CD4-positive, alpha-beta memory T cell (primary cell): ENCODE results near the gene SESN3. TPM values are rescaled to one million over a fixed set of nuclear protein-coding genes. Genes with fewer than 3 reads are reported as not detected.
A peak's percentile ranks its signal among the peaks of the same experiment; 100 is the strongest.

Experiments used
- CTCF ChIA-PET: fragments of 350-600 bp; sonication (Branson Sonifier 250); formaldehyde crosslinking; loops from one replicate; lab custom pipeline; 2021; ENCODE audit warnings: inconsistent platforms; ENCODE audit not compliant: partially characterized antibody; lab: Charles Lee
- POLR2A ChIA-PET: fragments of 350-600 bp; sonication (Branson Sonifier 250); formaldehyde crosslinking; loops from one replicate; lab custom pipeline; 2021; ENCODE audit not compliant: partially characterized antibody; lab: Charles Lee
- DNase-seq, 5 donors: peaks; one replicate each; pipeline versions ENCODE4 v3.0.0 to v3.0.0-alpha.2; 2020 to 2022; ENCODE audit warnings: mixed read lengths in 1 of 5
- H3K27ac ChIP-seq: one replicate; pipeline ENCODE4 v1.7.0; 2013; ENCODE audit warnings: low read depth, low read length
- H3K27me3 ChIP-seq: 2 replicates; pipeline ENCODE4 v1.7.0; 2013; ENCODE audit warnings: mild to moderate bottlenecking, low read length, moderate library complexity; ENCODE audit not compliant: insufficient read depth
- H3K36me3 ChIP-seq: 2 replicates; pipeline ENCODE4 v1.7.0; 2013; ENCODE audit warnings: mild to moderate bottlenecking, low read length, moderate library complexity; ENCODE audit not compliant: insufficient read depth
- H3K4me1 ChIP-seq: 2 replicates; pipeline ENCODE4 v1.7.0; 2013; ENCODE audit warnings: mild to moderate bottlenecking, low read length, moderate library complexity; ENCODE audit not compliant: insufficient read depth
- H3K4me3 ChIP-seq, 2 donors: one replicate each; pipeline ENCODE4 v1.7.0; 2013; ENCODE audit warnings: low read length in 2 of 2, mild to moderate bottlenecking in 1 of 2
- H3K9me3 ChIP-seq, 2 donors: one replicate each; pipeline ENCODE4 v1.7.0; 2013; ENCODE audit warnings: low read length in 2 of 2, control low read depth in 1 of 2; ENCODE audit not compliant: control insufficient read depth in 1 of 2
- H3K27ac Mint-ChIP-seq, 7 donors: one replicate each; pipeline ENCODE4 v1.8.0; 2020 to 2021; ENCODE audit warnings: mixed read lengths in 7 of 7, mild to moderate bottlenecking in 6 of 7, inconsistent platforms in 3 of 7, moderate library complexity in 3 of 7
- H3K27me3 Mint-ChIP-seq, 2 donors: one replicate each; pipeline ENCODE4 v1.8.0; 2020 to 2021; ENCODE audit warnings: mixed read lengths in 2 of 2
- H3K36me3 Mint-ChIP-seq, 2 donors: one replicate each; pipeline ENCODE4 v1.8.0; 2020 to 2021; ENCODE audit warnings: mixed read lengths in 2 of 2, inconsistent platforms in 1 of 2, mild to moderate bottlenecking in 1 of 2
- H3K4me1 Mint-ChIP-seq, 4 donors: one replicate each; pipeline ENCODE4 v1.8.0; 2020 to 2021; ENCODE audit warnings: mixed read lengths in 4 of 4, mild to moderate bottlenecking in 1 of 4
- H3K4me3 Mint-ChIP-seq, 8 donors: one replicate each; pipeline ENCODE4 v1.8.0; 2020 to 2021; ENCODE audit warnings: mixed read lengths in 8 of 8, mild to moderate bottlenecking in 7 of 8, moderate library complexity in 6 of 8, inconsistent platforms in 3 of 8
- H3K9me3 Mint-ChIP-seq, 8 donors: one replicate each; pipeline ENCODE4 v1.8.0; 2020 to 2021; ENCODE audit warnings: mixed read lengths in 8 of 8, mild to moderate bottlenecking in 5 of 8, inconsistent platforms in 3 of 8, moderate library complexity in 1 of 8
- intact Hi-C: fragments of 100-400 bp; cut with micrococcal nuclease; formaldehyde crosslinking; loops from one replicate; pipeline ENCODE4 v1.15.1; 2023
- polyA plus RNA-seq, 2 donors: library from polyadenylated mRNA; unstranded; fragments of 300-500 nt; fragmentation: Illumina TruSeq; gene quantifications; one replicate each; pipeline ENCODE4 v1.2.3, GENCODE V29; 2021
- total RNA-seq, 2 experiments: library from RNA; stranded (reverse); gene quantifications; one replicate each; pipeline ENCODE4 v1.2.3, GENCODE V29; 2021

SESN3 gene
- total and polyA plus RNA-seq, 4 experiments from 2014 or later: 1.8 to 211 (median 104) TPM

DNA sequence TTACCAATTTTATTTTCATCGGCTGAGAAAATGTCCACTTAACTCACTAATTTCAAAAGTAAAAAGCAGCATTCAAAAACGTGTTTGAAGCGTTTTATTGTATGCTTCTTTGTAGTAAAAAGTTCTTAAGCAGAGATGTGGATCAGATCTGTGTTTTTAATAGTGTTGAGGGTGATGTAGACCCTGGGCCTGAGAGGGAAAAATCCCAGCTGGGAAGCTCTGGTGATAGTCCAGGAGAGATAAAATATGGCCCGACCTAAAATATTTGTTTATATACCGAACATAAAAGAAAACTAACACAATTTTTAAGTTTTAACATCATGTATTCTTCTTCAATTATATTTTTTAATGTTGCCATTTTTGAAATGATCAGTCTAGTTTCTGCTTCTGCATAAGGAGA, 35.2 kb downstream of the SESN3 start:
- Mint-ChIP-seq H3K9me3 (no peaks in the 10 kb centered on the region), H3K36me3 (peaks cover 14 to 19% of the 10 kb centered on the region in 2 donors), H3K4me3 (no peak overlapping the region), H3K27ac (no peak overlapping the region), H3K27me3 (no peaks in the 10 kb centered on the region), H3K4me1 (peaks cover 26 to 46% (median 27%) of the 10 kb centered on the region in 4 donors)
- Histone ChIP-seq H3K27me3 (no peaks in the 10 kb centered on the region), H3K9me3 (no peaks in the 10 kb centered on the region), H3K4me1 (no peaks in the 10 kb centered on the region), H3K27ac (no peak overlapping the region), H3K36me3 (peaks cover 9% of the 10 kb centered on the region), H3K4me3 (no peak overlapping the region)
- POLR2A ChIA-PET: no interaction called here
- intact Hi-C loops: loop anchor here (2.0 kb wide), 1 partner anchor 17 kb away; no protein-coding TSS in a partner anchor
- DNase-seq: no peak
- CTCF ChIA-PET: interaction anchor here (1.0 kb wide), 1 partner anchor 509 kb away, joined by 3 read pairs; no protein-coding TSS in a partner anchor

DNA sequence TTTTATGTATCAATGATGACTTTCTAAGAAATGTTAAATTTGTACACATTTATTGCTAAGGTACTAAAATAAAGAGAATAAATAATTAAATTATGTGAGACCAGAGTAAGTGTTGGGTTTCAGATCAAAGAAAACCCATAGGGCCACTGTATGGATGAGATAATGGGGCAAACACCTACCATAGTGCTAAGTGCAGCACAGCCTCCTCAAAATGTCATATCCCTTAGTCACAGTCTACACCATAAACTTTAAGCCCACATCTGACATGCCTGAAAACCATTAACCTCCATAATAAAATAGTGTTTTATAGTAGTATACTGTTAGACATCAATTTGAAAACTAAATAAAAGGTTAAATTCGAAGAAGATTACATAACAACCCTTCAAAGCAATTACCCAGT, 37.5 kb downstream of the SESN3 start:
- Mint-ChIP-seq H3K36me3 (peaks cover 35 to 38% of the 10 kb centered on the region in 2 donors), H3K4me3 (no peak overlapping the region), H3K9me3 (no peaks in the 10 kb centered on the region), H3K27ac (peak overlapping the region in 1 of 7 donors; percentile 13), H3K27me3 (no peaks in the 10 kb centered on the region), H3K4me1 (peaks cover 21 to 35% (median 27%) of the 10 kb centered on the region in 4 donors)
- Histone ChIP-seq H3K4me1 (no peaks in the 10 kb centered on the region), H3K9me3 (no peaks in the 10 kb centered on the region), H3K27ac (no peak overlapping the region), H3K27me3 (no peaks in the 10 kb centered on the region), H3K36me3 (peaks cover 15% of the 10 kb centered on the region), H3K4me3 (no peak overlapping the region)
- POLR2A ChIA-PET: no interaction called here
- DNase-seq: no peak
- intact Hi-C loops: no loop called here
- CTCF ChIA-PET: no interaction called here

DNA sequence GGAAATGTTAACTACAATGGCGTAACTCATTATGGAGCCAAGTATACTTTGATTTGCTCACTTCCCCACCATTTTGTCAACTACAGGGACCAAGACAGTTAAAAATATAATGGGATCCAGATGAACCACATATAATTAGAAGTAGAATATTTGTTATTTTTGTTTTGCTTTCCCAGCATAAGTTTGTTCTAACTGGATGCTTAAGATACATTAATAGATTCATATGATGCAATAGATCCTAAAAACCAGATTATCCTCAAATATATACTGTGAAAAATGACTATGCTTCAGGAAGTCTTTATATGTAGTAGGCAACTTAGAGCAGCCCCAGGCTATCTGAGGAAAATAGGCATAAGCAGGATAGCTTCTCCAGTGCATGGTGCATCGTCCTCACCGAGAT, 38.3 kb downstream of the SESN3 start:
- no peak overlapping the region for H3K4me3 ChIP-seq
- no peak overlapping the region for H3K4me3 Mint-ChIP-seq
- CTCF ChIA-PET: interaction anchor here (1.0 to 1.7 kb wide), 2 partner anchors 39 to 513 kb away, joined by 3 to 4 read pairs; partner anchors contain the start of gene SESN3
- H3K27ac Mint-ChIP-seq: peak overlapping the region in 1 of 7 donors; percentile 60
- H3K27me3 ChIP-seq: no peaks in the 10 kb centered on the region
- peaks cover 18 to 31% (median 24%) of the 10 kb centered on the region in 4 donors for H3K4me1 Mint-ChIP-seq
- no peak for DNase-seq
- H3K4me1 ChIP-seq: no peaks in the 10 kb centered on the region
- peaks cover 40 to 41% of the 10 kb centered on the region in 2 donors for H3K36me3 Mint-ChIP-seq
- H3K27ac ChIP-seq: no peak overlapping the region
- intact Hi-C loops: no loop called here
- H3K27me3 Mint-ChIP-seq: no peaks in the 10 kb centered on the region
- no peaks in the 10 kb centered on the region for H3K9me3 Mint-ChIP-seq
- H3K9me3 ChIP-seq: no peaks in the 10 kb centered on the region
- POLR2A ChIA-PET: no interaction called here
- peaks cover 15% of the 10 kb centered on the region for H3K36me3 ChIP-seq

DNA sequence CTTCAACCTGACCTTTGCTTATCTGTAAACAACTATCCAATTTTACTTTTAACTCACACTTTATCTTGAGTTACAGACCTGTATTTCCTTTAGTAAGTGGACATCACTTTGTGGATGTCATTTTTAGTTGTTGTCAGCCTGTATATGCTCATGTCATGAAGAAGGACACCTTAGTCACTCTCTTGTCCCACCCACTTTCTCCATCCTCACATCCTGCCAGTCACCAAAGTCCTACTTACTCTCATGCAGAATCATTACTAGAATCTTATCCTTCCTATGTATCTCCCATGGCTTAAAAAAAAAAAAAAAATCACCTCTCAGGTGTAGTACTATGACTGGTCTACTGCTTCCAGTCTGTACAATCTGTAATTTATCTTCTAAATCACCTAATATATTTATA, 43.3 kb downstream of the SESN3 start:
- H3K27me3 ChIP-seq: no peaks in the 10 kb centered on the region
- H3K4me3 ChIP-seq: no peak overlapping the region
- H3K36me3 ChIP-seq: peaks cover 21% of the 10 kb centered on the region
- no peak overlapping the region for H3K4me3 Mint-ChIP-seq
- H3K27ac Mint-ChIP-seq: peak overlapping the region in 5 of 7 donors; percentile 5 to 80 (median 60)
- no peaks in the 10 kb centered on the region for H3K9me3 Mint-ChIP-seq
- no peaks in the 10 kb centered on the region for H3K4me1 ChIP-seq
- no peaks in the 10 kb centered on the region for H3K27me3 Mint-ChIP-seq
- ChIA-PET CTCF (interaction anchor here (1.5 kb wide), 1 partner anchor 517 kb away, joined by 7 read pairs; no protein-coding TSS in a partner anchor), POLR2A (interaction anchor here (1.0 kb wide), 1 partner anchor 45 kb away, joined by 4 read pairs; no protein-coding TSS in a partner anchor)
- no peak for DNase-seq
- no peaks in the 10 kb centered on the region for H3K9me3 ChIP-seq
- peaks cover 49 to 59% of the 10 kb centered on the region in 2 donors for H3K36me3 Mint-ChIP-seq
- intact Hi-C loops: loop anchor here (2.0 to 5.0 kb wide), 2 partner anchors 17 to 40 kb away; no protein-coding TSS in a partner anchor
- H3K27ac ChIP-seq: no peak overlapping the region
- peaks cover 8 to 15% (median 12%) of the 10 kb centered on the region in 4 donors for H3K4me1 Mint-ChIP-seq

DNA sequence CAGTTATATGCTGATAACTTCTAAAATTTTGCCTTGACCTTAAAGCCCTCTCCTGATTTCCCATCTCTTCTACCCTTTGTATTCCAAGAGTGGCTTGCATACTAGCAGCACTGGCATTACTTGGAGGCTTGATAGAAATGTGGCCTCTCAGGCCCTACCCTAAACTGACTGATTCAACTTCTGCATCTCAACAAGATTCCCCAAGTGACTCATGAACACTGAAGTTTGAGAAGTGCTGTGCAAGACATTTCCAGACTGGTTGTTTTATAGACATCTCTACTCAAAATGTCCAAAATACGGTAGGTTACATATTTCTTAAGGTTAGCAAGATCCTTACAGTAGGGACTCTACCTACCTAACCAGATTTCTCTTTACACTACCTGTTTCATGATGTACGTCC, 48.6 kb downstream of the SESN3 start:
- no peak for DNase-seq
- Mint-ChIP-seq H3K4me3 (no peak overlapping the region), H3K4me1 (peaks cover 2 to 10% (median 8%) of the 10 kb centered on the region in 4 donors), H3K27me3 (no peaks in the 10 kb centered on the region), H3K9me3 (no peaks in the 10 kb centered on the region), H3K27ac (peak overlapping the region in 6 of 7 donors; percentile 16 to 47 (median 24)), H3K36me3 (peaks cover 33 to 55% of the 10 kb centered on the region in 2 donors)
- no peaks in the 10 kb centered on the region for H3K27me3 ChIP-seq
- intact Hi-C loops: no loop called here
- no peaks in the 10 kb centered on the region for H3K9me3 ChIP-seq
- H3K4me1 ChIP-seq: no peaks in the 10 kb centered on the region
- H3K27ac ChIP-seq: no peak overlapping the region
- H3K36me3 ChIP-seq: peaks cover 19% of the 10 kb centered on the region
- POLR2A ChIA-PET: interaction anchor here (0.7 kb wide), 1 partner anchor 9 kb away, joined by 3 read pairs; no protein-coding TSS in a partner anchor
- CTCF ChIA-PET: interaction anchor here (0.9 to 2.3 kb wide), 2 partner anchors 27 to 523 kb away, joined by 3 to 9 read pairs; no protein-coding TSS in a partner anchor
- no peak overlapping the region for H3K4me3 ChIP-seq

DNA sequence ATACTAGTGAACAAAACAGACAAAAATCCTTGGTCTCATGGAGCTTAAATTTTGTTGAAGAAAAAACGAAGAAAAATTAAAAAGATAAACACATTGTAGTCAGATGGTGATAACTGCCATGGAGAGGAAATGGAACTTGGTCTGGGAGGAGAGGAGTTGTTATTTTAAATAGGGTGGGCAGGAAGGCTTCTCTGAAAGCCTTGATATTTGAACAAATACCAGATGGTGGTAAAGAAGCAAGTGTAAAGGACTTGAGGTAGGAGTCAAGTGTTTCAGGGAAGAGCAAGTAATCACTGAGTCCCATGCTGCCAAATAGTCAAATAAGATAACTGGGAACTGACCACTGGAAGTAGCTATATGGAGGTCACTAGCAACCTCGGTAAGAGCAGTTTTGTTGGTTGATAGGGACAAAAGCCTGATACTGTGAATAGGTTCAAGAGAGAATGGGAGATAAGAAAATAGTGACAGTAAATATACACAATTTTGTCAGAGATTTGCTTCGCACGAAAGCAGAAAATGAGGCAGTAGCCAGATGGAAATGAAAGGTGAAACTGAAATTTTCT, 55.1 kb downstream of the SESN3 start:
- H3K4me3 ChIP-seq: no peak overlapping the region
- Mint-ChIP-seq H3K27me3 (no peaks in the 10 kb centered on the region), H3K4me3 (no peak overlapping the region), H3K27ac (peak overlapping the region in 2 of 7 donors; percentile 3 to 31), H3K9me3 (no peaks in the 10 kb centered on the region), H3K4me1 (peaks cover 0 to 2% (median 0%) of the 10 kb centered on the region in 4 donors), H3K36me3 (peaks cover 34 to 75% of the 10 kb centered on the region in 2 donors)
- H3K4me1 ChIP-seq: no peaks in the 10 kb centered on the region
- intact Hi-C loops: no loop called here
- no peaks in the 10 kb centered on the region for H3K9me3 ChIP-seq
- CTCF ChIA-PET: interaction anchor here (0.6 to 3.1 kb wide), 6 partner anchors 22 to 1288 kb away, joined by 3 to 14 read pairs (median 4); no protein-coding TSS in a partner anchor
- no peaks in the 10 kb centered on the region for H3K27me3 ChIP-seq
- H3K36me3 ChIP-seq: peaks cover 24% of the 10 kb centered on the region
- no peak for DNase-seq
- POLR2A ChIA-PET: no interaction called here
- no peak overlapping the region for H3K27ac ChIP-seq

DNA sequence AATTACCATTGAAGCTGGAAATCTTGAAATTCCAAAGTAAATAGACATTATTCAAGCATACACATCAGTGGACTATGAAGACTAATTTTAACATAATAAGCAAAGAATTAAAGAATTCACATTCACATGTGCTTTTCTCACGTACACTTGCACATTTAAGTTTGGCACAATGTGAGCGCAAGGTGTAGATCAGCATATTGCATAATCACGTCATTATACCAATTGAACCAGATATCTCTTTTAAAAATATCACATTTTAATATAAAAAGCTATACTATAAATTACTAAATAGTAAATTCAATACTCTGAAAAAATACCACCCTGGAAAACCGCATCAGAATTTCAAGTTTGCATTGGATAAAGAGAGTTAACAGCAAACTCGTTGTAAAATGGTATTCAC, 60.7 kb downstream of the SESN3 start:
- peaks cover 0 to 3% (median 0%) of the 10 kb centered on the region in 4 donors for H3K4me1 Mint-ChIP-seq
- no peaks in the 10 kb centered on the region for H3K4me1 ChIP-seq
- intact Hi-C loops: no loop called here
- no peak overlapping the region for H3K27ac Mint-ChIP-seq
- ChIA-PET CTCF (interaction anchor here (0.6 to 2.6 kb wide), 5 partner anchors 16 to 536 kb away, joined by 3 to 9 read pairs (median 3); partner anchors contain the start of gene SESN3), POLR2A (interaction anchor here (0.8 kb wide), 1 partner anchor 61 kb away, joined by 3 read pairs; the partner anchor contains the start of gene SESN3)
- H3K36me3 ChIP-seq: peaks cover 9% of the 10 kb centered on the region
- H3K4me3 ChIP-seq: no peak overlapping the region
- peaks cover 10 to 38% of the 10 kb centered on the region in 2 donors for H3K36me3 Mint-ChIP-seq
- no peaks in the 10 kb centered on the region for H3K27me3 Mint-ChIP-seq
- no peaks in the 10 kb centered on the region for H3K27me3 ChIP-seq
- DNase-seq: no peak
- no peak overlapping the region for H3K4me3 Mint-ChIP-seq
- no peaks in the 10 kb centered on the region for H3K9me3 Mint-ChIP-seq
- H3K27ac ChIP-seq: no peak overlapping the region
- no peaks in the 10 kb centered on the region for H3K9me3 ChIP-seq
